DOHH2 (cell line): ENCODE measurements around the gene PHF23.

Source experiments
- H3F3A ChIP-seq: fragments of 200-600 bp; sonication (generic), shearing (Covaris generic); 2 replicates; pipeline ENCODE4 v1.6.0; 2016; ENCODE audit warnings: antibody characterized with exemption, mild to moderate bottlenecking; ENCODE audit not compliant: control insufficient read depth, insufficient read depth
- H3K27ac ChIP-seq: fragments of 200-600 bp; sonication (generic); 2 replicates; pipeline ENCODE4 v1.5.1; 2014; ENCODE audit warnings: low read depth, mild to moderate bottlenecking, low read length, moderate library complexity
- H3K27me3 ChIP-seq: fragments of 200-600 bp; sonication (generic); 2 replicates; pipeline ENCODE4 v1.6.1; 2014; ENCODE audit warnings: mild to moderate bottlenecking, low read length, mixed read lengths; ENCODE audit not compliant: control insufficient read depth
- H3K36me3 ChIP-seq: fragments of 200-600 bp; sonication (generic); 2 replicates; pipeline ENCODE4 v1.6.1; 2014; ENCODE audit warnings: mild to moderate bottlenecking, low read length, moderate library complexity, mixed read lengths; ENCODE audit not compliant: control insufficient read depth
- H3K4me1 ChIP-seq: fragments of 200-600 bp; sonication (generic); 2 replicates; pipeline ENCODE4 v1.6.1; 2014; ENCODE audit warnings: mild to moderate bottlenecking, low read length, mixed read lengths; ENCODE audit not compliant: control insufficient read depth
- H3K4me2 ChIP-seq: fragments of 200-600 bp; sonication (generic); 2 replicates; pipeline ENCODE4 v1.6.0; 2014; ENCODE audit warnings: mild to moderate bottlenecking, low read length, moderate library complexity
- H3K4me3 ChIP-seq: fragments of 200-600 bp; sonication (generic); 2 replicates; pipeline ENCODE4 v1.5.1; 2014; ENCODE audit warnings: mild to moderate bottlenecking, low read length, mixed read lengths
- H3K79me2 ChIP-seq: fragments of 200-600 bp; sonication (generic); 2 replicates; pipeline ENCODE4 v1.6.1; 2014; ENCODE audit warnings: mild to moderate bottlenecking, low read length, mixed read lengths; ENCODE audit not compliant: control insufficient read depth
- H3K9me2 ChIP-seq: fragments of 200-600 bp; sonication (generic); replicated peaks from 2 replicates; pipeline ENCODE4 v1.6.1; 2014; ENCODE audit warnings: mild to moderate bottlenecking, low read length, mixed read lengths; ENCODE audit not compliant: control insufficient read depth
- H3K9me3 ChIP-seq: fragments of 200-600 bp; sonication (generic); 2 replicates; pipeline ENCODE4 v1.6.1; 2014; ENCODE audit warnings: antibody characterized with exemption, low read length, mixed read lengths; ENCODE audit not compliant: control insufficient read depth, insufficient read depth
- H4K20me1 ChIP-seq: fragments of 200-600 bp; sonication (generic); 2 replicates; pipeline ENCODE4 v1.6.0; 2014; ENCODE audit warnings: low read depth, mild to moderate bottlenecking, antibody characterized with exemption, low read length, moderate library complexity; ENCODE audit not compliant: control insufficient read depth, insufficient read depth
- EZH2phosphoT487 ChIP-seq: fragments of 200-600 bp; sonication (generic); IDR thresholded peaks from 2 replicates; pipeline ENCODE4 v1.6.1; 2017; ENCODE audit warnings: borderline replicate concordance, mild to moderate bottlenecking, antibody characterized with exemption, low read length, moderate library complexity, mixed read lengths
- TF ChIP-seq, protein P1 (sequence below): fragments of 200-600 bp; sonication (generic); IDR thresholded peaks from one replicate; pipeline ENCODE4 v1.5.1; 2014; ENCODE audit warnings: antibody characterized with exemption, mild to moderate bottlenecking, low read depth, low read length; ENCODE audit not compliant: poor library complexity, severe bottlenecking

PHF23 gene

DNA sequence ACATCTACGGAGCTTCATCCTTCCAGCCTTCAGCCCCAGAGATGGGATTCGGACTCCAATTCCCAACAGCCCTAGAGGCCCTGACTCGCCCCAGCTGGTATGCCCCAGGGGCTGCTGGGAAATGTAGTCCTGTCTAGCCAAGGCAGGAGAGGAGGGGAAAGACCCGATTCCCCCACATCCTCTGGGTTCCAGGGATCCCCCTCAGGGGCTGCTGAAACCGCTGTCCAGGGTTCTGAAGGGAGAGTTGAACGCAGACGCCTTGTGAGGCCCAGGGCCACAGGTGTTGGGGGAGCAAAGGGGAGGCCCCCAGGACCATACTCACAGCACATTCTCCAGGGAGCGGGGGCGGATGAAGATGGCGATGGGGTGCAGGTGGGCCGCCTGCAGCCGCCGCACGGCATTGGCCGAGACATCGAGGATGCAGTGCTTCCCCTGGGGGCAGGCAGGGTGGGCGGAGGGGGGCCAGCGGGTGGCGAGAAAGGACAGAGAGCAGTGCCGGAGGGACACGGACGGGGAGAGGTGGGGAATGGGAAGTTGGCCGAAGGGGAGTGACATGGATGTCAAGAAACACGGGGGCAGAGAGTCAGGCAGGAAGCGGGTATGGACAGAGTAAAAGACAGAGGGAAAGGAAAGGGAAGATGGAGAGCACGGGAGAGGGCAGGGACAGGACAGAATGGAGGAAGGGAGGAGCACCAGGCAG, 47.5 kb downstream of the PHF23 start:
- no peaks in the 10 kb centered on the region for H4K20me1 ChIP-seq
- no peak overlapping the region for H3K4me2 ChIP-seq
- H3K27me3 ChIP-seq = no peaks in the 10 kb centered on the region
- no peak overlapping the region for H3K27ac ChIP-seq
- peaks cover 5% of the 10 kb centered on the region for H3K36me3 ChIP-seq
- H3K9me2 ChIP-seq = no peaks in the 10 kb centered on the region
- H3K4me1 ChIP-seq = no peaks in the 10 kb centered on the region
- no peak for TF ChIP-seq EZH2phosphoT487
- TF ChIP-seq, protein P1, sequence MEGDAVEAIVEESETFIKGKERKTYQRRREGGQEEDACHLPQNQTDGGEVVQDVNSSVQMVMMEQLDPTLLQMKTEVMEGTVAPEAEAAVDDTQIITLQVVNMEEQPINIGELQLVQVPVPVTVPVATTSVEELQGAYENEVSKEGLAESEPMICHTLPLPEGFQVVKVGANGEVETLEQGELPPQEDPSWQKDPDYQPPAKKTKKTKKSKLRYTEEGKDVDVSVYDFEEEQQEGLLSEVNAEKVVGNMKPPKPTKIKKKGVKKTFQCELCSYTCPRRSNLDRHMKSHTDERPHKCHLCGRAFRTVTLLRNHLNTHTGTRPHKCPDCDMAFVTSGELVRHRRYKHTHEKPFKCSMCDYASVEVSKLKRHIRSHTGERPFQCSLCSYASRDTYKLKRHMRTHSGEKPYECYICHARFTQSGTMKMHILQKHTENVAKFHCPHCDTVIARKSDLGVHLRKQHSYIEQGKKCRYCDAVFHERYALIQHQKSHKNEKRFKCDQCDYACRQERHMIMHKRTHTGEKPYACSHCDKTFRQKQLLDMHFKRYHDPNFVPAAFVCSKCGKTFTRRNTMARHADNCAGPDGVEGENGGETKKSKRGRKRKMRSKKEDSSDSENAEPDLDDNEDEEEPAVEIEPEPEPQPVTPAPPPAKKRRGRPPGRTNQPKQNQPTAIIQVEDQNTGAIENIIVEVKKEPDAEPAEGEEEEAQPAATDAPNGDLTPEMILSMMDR = no peak
- H3K79me2 ChIP-seq = no peaks in the 10 kb centered on the region
- H3F3A ChIP-seq = no peaks in the 10 kb centered on the region
- no peaks in the 10 kb centered on the region for H3K9me3 ChIP-seq
- no peak overlapping the region for H3K4me3 ChIP-seq

DNA sequence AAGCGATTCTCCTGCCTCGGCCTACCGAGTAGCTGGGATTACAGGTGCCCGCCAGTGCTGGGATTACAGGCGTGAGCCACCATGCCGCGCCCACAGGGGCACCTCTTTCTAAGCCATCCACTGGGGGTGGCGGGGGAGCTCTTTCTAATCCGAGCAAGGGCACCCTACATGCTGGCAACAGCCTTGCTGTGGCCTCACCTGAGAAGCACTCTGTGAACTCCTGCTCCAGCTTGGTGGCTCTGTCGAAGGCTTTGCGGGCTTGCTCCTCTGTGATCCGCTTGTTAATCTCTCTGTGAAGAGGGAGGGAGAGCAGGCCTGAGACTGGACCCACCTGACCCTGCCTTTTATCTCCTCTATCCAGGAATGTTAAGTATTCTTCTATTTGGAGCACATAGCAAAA, 48.2 kb downstream of the PHF23 start:
- TF ChIP-seq, protein P1 = no peak
- TF ChIP-seq EZH2phosphoT487 = no peak
- no peaks in the 10 kb centered on the region for H3K4me1 ChIP-seq
- no peaks in the 10 kb centered on the region for H3K27me3 ChIP-seq
- H3F3A ChIP-seq = no peaks in the 10 kb centered on the region
- no peaks in the 10 kb centered on the region for H3K79me2 ChIP-seq
- no peak overlapping the region for H3K27ac ChIP-seq
- no peaks in the 10 kb centered on the region for H4K20me1 ChIP-seq
- H3K9me3 ChIP-seq = no peaks in the 10 kb centered on the region
- no peaks in the 10 kb centered on the region for H3K9me2 ChIP-seq
- H3K4me3 ChIP-seq = no peak overlapping the region
- H3K36me3 ChIP-seq = peaks cover 5% of the 10 kb centered on the region
- H3K4me2 ChIP-seq = no peak overlapping the region

DNA sequence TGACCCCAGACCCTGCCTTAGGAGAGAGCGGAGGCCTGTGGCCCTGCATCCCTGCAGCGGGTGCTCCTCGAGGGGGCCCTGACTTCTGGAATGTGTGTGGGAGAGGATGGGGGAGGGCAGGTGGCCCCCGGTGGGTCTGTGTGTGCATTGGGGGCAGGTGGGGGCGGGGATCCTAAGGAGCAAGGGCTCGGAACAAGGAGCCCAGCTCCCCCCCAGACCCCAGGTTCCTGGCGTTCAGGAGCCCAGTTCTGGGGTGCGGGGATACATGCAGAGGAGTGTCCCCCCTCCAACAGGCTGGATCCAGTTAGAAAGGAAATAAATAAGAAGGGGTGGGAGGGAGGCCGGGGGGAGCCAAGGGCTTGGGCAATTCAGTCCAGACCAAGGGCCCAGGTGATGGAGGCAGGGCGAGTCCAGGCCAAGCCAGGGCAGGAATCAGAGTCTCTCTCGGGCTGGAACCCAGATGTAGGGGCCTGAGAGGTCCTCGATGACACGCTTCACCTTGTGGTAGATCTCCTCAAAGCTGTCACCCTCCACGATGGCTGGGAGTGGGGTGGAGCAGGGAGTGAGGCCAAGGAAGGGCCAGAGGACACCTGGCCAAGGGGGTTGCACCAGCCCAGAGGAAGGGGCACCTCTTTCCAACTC, 48.9 kb downstream of the PHF23 start:
- no peak overlapping the region for H3K4me2 ChIP-seq
- H3F3A ChIP-seq = no peaks in the 10 kb centered on the region
- no peak overlapping the region for H3K27ac ChIP-seq
- peaks cover 5% of the 10 kb centered on the region for H3K36me3 ChIP-seq
- TF ChIP-seq, protein P1 = no peak
- TF ChIP-seq EZH2phosphoT487 = no peak
- H4K20me1 ChIP-seq = no peaks in the 10 kb centered on the region
- H3K4me3 ChIP-seq = no peak overlapping the region
- H3K4me1 ChIP-seq = no peaks in the 10 kb centered on the region
- no peaks in the 10 kb centered on the region for H3K9me3 ChIP-seq
- H3K79me2 ChIP-seq = no peaks in the 10 kb centered on the region
- H3K27me3 ChIP-seq = no peaks in the 10 kb centered on the region
- no peaks in the 10 kb centered on the region for H3K9me2 ChIP-seq
